Effector memory CD4-positive, alpha-beta T cell (primary cell): ENCODE results near the gene SHE.

Experiments
- DNase-seq, 3 donors: peaks; one replicate each; pipeline ENCODE4 v3.0.0-alpha.2; 2020
- H3K27ac ChIP-seq: 2 replicates; pipeline ENCODE4 v1.7.0; 2013; ENCODE audit warnings: mild to moderate bottlenecking, low read length, moderate library complexity; ENCODE audit not compliant: insufficient read depth, poor library complexity, severe bottlenecking
- H3K27me3 ChIP-seq: replicated peaks from 2 replicates; pipeline ENCODE4 v1.7.0; 2013; ENCODE audit warnings: mild to moderate bottlenecking, low read length; ENCODE audit not compliant: insufficient read depth, control insufficient read depth, poor library complexity, severe bottlenecking
- H3K36me3 ChIP-seq: 2 replicates; pipeline ENCODE4 v1.7.0; 2013; ENCODE audit warnings: mild to moderate bottlenecking, low read length, moderate library complexity; ENCODE audit not compliant: control insufficient read depth, insufficient read depth
- H3K4me1 ChIP-seq: 2 replicates; pipeline ENCODE4 v1.7.0; 2013; ENCODE audit warnings: low read length, mild to moderate bottlenecking; ENCODE audit not compliant: control insufficient read depth, insufficient read depth, poor library complexity, severe bottlenecking
- H3K4me3 ChIP-seq: 2 replicates; pipeline ENCODE4 v1.7.0; 2013; ENCODE audit warnings: low read length, low read depth, mild to moderate bottlenecking; ENCODE audit not compliant: insufficient read depth, poor library complexity, severe bottlenecking
- H3K9me3 ChIP-seq: 2 replicates; pipeline ENCODE4 v1.7.0; 2013; ENCODE audit warnings: mild to moderate bottlenecking, low read length, moderate library complexity; ENCODE audit not compliant: control insufficient read depth

The SHE gene

DNA sequence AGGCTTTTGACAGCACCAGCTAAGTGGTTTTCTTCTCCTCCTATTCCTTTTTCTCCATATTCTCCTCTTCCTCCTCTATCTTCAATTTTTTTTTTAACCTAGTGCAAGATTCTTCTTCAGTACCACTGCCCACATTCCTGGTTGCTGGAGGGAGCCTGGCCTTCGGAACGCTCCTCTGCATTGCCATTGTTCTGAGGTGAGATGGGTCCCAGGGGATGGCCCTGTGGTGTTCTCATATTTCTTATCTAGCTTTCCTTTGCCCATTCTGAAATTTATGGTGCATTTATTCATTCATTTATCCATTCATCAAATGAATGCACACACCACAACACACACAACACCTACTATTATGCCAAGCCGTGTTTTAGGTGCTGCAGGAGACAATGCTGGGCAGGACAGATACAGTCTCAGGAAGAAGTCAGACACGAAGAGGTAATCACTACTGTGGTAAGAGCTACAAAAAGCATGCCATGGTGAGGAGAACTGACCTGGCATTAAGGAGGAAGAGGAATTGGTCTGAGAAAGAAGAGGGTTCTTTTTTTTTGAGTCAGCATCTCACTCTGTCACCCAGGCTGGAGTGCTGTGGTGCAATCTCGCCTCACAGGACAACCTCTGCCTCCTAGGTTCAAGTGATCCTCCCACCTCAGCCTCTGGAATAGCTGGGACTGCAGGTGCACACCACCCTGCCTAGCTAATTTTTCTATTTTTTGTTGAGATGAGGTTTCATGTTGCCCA, 47.7 kb downstream of the SHE start:
- Histone ChIP-seq H3K36me3 (peaks cover 58% of the 10 kb centered on the region), H3K27ac (no peak overlapping the region), H3K4me1 (no peaks in the 10 kb centered on the region), H3K27me3 (no peaks in the 10 kb centered on the region), H3K4me3 (no peak overlapping the region), H3K9me3 (no peaks in the 10 kb centered on the region)
- no peak for DNase-seq

DNA sequence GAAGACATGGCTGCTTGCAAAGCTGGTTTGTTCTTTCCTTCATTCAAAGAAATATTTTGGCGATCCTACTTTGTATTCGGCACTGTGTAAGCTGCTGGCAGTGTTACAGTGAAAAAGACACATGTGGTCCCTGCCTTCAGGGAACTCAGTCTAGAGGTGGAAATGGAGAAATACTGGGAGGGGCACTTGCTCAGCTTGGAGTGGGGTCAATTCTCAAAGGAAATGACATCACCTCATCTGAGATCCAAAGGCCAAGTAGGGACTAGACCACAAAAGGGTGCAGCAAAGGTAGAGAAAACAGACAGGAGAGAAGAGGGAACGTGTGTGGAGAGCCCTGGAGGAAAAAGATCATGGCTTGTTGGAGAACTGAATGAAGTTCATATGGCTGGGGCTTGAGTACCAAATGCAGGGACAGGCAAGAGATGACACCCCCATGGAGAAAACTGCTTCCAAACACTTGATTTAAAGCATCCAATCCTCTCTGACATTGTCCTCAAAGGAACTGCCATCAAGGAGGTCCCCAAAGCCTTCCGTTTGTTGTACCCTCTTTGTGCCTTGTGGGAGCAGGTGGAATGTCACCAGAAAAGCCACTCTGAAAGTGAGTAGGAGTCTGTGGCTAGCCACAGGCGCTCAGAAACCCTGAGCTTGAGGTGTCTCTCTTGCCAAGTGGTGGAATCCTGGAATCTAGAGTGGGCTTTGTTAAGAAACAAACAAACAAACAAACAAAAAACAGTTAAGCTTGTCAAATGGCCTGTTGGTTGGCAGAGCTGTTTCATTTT, 48.4 kb downstream of the SHE start:
- Histone ChIP-seq H3K27ac (no peak overlapping the region), H3K4me3 (no peak overlapping the region), H3K9me3 (no peaks in the 10 kb centered on the region), H3K27me3 (no peaks in the 10 kb centered on the region), H3K4me1 (no peaks in the 10 kb centered on the region), H3K36me3 (peaks cover 63% of the 10 kb centered on the region)
- DNase-seq, result no peak

DNA sequence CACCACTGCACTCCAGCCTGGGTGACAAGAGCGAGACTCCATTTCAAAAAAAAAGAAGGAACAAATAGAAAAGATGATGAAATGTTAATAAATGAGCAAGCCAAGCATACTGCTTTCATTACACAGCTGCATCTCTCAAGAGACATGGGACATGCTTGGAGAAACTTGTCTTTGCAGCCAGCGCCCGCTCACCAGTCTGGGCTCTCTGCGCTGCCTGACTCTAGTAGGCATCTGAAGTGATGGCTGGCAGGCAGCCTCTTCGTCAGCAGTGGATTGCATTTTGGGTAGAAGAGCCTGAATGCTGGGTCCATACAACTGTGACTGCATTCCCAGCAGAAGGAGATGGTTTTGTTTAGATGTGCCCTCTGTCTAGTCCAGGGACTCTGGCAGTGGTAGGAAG, 49.1 kb downstream of the SHE start:
- no peak overlapping the region for H3K27ac ChIP-seq
- H3K4me3 ChIP-seq, result no peak overlapping the region
- H3K27me3 ChIP-seq, result no peaks in the 10 kb centered on the region
- no peaks in the 10 kb centered on the region for H3K4me1 ChIP-seq
- no peaks in the 10 kb centered on the region for H3K9me3 ChIP-seq
- no peak for DNase-seq
- peaks cover 65% of the 10 kb centered on the region for H3K36me3 ChIP-seq

DNA sequence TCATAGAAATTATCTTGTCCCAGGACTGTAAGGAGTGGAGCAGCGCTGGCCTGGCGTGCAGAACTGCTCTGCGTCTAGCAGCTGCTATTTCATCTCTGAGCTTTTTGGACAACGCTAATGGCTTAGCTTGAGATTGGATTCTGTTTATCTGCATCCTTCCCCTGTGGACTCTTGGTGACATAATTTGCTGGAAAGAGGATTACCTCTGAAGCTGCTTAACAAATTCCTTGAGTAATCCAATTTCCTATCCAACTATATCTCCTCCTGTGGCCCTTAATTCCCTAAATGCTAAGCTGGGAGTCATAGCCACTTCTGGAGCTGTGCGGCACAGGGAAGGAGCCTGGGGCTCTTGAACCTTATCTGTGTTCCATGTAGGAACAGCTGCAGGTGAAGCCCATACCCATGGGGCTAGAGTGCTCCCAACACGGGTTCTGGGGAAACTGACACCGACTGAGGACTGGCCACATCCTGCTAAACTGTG, 53.8 kb downstream of the SHE start:
- Histone ChIP-seq H3K27ac (no peak overlapping the region), H3K36me3 (peaks cover 61% of the 10 kb centered on the region), H3K27me3 (no peaks in the 10 kb centered on the region), H3K9me3 (no peaks in the 10 kb centered on the region), H3K4me3 (no peak overlapping the region), H3K4me1 (peaks cover 7% of the 10 kb centered on the region)
- DNase-seq, result no peak

DNA sequence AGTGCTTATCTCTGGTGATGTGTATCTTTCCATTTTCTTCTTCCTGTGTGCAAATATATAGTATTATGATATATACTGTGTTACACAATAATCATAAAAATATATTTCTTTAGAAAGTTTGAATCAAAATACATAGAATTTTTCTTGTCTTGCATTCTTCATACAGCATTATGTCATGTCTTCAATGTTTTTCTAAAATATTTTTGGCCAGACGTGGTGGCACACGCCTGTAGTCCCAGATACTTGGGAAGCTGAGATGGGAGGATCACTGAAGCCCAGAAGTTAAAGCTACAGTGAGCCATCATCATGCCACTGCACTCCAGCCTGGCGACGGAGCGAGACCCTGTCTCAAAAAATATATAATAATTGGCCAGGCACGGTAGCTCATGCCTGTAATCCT, 55.4 kb downstream of the SHE start:
- Histone ChIP-seq H3K36me3 (peaks cover 59% of the 10 kb centered on the region), H3K27ac (no peak overlapping the region), H3K27me3 (no peaks in the 10 kb centered on the region), H3K4me3 (no peak overlapping the region), H3K9me3 (no peaks in the 10 kb centered on the region), H3K4me1 (peaks cover 10% of the 10 kb centered on the region)
- no peak for DNase-seq

DNA sequence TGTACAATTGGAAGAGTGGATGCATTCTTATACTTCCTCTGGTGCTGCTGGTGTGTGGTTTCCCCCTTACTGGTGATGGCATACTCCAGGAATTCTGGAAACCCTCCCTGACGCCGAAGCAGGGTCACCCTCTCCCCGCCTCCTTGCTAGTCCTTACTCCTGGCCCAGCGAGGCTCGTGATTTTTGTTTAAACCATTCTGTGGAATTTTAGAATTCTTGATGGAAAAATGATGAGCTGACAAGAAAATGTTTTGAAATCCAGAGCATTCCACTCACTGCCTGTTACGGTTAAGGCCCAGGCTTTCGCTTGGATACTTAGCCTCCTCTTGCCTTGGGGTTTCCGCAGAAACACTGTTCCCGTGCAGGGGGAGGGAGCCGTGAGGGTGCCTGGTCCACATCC, 55.9 kb downstream of the SHE start:
- Histone ChIP-seq H3K4me1 (peaks cover 14% of the 10 kb centered on the region), H3K4me3 (no peak overlapping the region), H3K36me3 (peaks cover 55% of the 10 kb centered on the region), H3K27me3 (no peaks in the 10 kb centered on the region), H3K9me3 (no peaks in the 10 kb centered on the region), H3K27ac (no peak overlapping the region)
- no peak for DNase-seq

DNA sequence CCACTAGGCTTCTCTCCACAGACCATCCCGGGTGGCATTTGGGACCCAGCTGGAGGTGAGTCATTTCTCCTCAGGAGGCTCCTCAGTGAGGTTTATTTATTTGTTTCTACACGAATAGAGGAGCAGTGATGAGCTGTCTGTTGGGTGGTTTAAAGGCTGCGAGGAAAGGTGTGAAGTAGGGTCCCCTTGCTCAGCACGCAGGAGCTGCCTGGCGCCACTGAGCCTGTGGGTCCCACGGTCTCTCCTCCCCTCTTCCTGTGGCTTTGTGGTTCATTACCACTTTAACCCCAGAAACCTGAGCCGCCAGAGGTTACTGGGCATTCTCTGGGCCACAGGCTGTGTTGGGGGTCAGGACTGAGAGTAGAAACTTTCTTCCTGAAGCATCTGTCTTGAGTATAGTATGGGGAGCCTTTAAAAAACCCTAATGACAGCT, 57.2 kb downstream of the SHE start:
- peak overlapping the region; percentile 13 for H3K27ac ChIP-seq
- no peaks in the 10 kb centered on the region for H3K27me3 ChIP-seq
- peaks cover 14% of the 10 kb centered on the region for H3K4me1 ChIP-seq
- no peak overlapping the region for H3K4me3 ChIP-seq
- peaks cover 45% of the 10 kb centered on the region for H3K36me3 ChIP-seq
- H3K9me3 ChIP-seq, result no peaks in the 10 kb centered on the region
- no peak for DNase-seq

DNA sequence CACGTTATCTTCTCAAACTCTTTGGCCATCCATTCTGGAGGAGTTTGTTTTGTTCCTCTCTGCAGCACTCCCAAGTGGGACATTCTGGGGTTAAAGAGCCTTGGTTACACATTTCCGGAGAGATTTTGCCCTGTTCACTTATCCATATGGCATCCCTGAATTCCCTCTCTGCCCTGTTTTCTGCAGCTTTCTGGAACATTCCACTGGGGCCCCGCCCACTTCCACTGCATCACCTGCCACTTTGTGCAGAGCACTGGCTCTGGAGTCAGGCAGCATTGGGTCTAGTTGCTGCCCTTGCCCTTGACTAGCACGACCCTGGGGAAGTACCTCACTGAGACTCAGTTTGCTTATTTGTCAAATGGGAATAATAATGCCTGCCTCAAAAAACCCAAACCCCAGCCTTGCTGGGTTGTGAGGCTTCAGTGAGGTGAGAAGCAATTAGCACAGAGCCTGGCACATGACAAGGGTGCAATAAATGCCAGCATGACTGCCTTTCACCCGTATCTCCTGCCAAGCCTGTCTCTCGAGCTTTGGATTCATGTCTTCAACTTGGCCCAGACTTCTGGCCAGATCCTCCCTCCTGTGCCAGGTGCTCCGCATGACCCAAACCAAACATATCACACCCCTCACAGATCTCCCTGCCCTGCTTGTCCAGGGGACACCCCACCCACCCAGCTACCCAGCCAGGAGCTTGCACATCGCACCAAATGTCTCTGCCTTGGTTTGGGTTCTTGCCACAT, 58.8 kb downstream of the SHE start:
- Histone ChIP-seq H3K36me3 (peaks cover 33% of the 10 kb centered on the region), H3K4me1 (peaks cover 20% of the 10 kb centered on the region), H3K4me3 (no peak overlapping the region), H3K27me3 (no peaks in the 10 kb centered on the region), H3K27ac (no peak overlapping the region), H3K9me3 (no peaks in the 10 kb centered on the region)
- DNase-seq, result no peak

DNA sequence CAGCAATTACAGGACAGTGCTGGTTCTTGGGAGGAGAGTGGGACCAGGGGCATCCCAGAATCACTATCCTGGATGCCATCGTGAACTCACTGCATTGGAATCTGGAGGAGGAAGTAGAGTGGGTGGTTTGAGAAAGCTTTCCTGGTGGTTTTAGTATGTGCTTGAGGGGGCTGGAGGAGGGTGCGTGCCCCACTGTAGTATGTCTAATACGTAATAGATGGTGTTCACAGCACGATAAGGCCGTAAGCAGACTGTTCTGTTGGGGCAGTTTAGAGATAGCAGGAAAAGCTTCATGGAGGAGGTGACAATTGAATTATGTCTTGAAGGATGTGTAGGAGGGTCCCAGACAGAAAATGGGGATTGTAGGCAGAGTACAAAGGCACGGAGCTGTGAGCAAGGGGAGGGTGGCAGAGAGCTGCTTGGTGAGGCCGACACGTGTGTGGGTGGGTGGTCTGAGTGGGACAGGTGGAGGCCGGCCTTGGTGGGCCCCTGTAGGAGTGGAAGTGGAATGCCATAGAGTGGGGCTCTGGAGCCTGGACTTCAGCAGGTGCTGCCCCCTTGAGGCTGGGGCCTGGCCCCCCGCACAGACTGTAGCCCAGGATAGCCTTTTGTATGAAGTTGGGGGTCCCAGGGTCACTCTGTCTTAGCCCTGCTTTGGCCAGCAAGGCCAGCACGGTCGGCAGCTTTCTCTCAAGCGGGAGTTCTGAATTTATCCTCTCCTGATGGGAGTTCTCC, 60.0 kb downstream of the SHE start:
- H3K27ac ChIP-seq, result peak overlapping the region; percentile 49
- no peak for DNase-seq
- H3K9me3 ChIP-seq, result no peaks in the 10 kb centered on the region
- peak overlapping the region; percentile 5 for H3K4me3 ChIP-seq
- peaks cover 27% of the 10 kb centered on the region for H3K36me3 ChIP-seq
- H3K27me3 ChIP-seq, result no peaks in the 10 kb centered on the region
- peaks cover 20% of the 10 kb centered on the region for H3K4me1 ChIP-seq
